Adrenal gland (tissue), 5 donors: Measurements from ENCODE around the gene ZNF717.

Experiments used
- POLR2A ChIP-seq, 2 donors: fragments of 450-650 bp; IDR thresholded peaks; one replicate each; pipeline ENCODE4 v1.6.1; 2017; ENCODE audit warnings: antibody characterized with exemption in 2 of 2, mild to moderate bottlenecking in 2 of 2, moderate library complexity in 1 of 2
- TF ChIP-seq, protein P1 (sequence below), 6 experiments: fragments of 450-650 bp in 4 of 6; fragments of 200-600 bp in 2 of 6; sonication (generic) in 1 of 6; IDR thresholded peaks; 1 replicate in 5 of 6; 2 replicates in 1 of 6; pipeline versions ENCODE4 v1.5.1 to v1.8.0; 2016 to 2021; ENCODE audit warnings: antibody characterized with exemption in 6 of 6, mild to moderate bottlenecking in 2 of 6, moderate library complexity in 1 of 6
- donor health status: DM: no; HTN: no; CAD: no.

- no peak for TF ChIP-seq POLR2A (IDR thresholded peaks at IDR 0.05)
- TF ChIP-seq, protein P1, sequence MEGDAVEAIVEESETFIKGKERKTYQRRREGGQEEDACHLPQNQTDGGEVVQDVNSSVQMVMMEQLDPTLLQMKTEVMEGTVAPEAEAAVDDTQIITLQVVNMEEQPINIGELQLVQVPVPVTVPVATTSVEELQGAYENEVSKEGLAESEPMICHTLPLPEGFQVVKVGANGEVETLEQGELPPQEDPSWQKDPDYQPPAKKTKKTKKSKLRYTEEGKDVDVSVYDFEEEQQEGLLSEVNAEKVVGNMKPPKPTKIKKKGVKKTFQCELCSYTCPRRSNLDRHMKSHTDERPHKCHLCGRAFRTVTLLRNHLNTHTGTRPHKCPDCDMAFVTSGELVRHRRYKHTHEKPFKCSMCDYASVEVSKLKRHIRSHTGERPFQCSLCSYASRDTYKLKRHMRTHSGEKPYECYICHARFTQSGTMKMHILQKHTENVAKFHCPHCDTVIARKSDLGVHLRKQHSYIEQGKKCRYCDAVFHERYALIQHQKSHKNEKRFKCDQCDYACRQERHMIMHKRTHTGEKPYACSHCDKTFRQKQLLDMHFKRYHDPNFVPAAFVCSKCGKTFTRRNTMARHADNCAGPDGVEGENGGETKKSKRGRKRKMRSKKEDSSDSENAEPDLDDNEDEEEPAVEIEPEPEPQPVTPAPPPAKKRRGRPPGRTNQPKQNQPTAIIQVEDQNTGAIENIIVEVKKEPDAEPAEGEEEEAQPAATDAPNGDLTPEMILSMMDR (IDR thresholded peaks at IDR 0.05), result no peak
Observed at GRCh38 chr3:75727985-75728384, 57.4 kb downstream of the ZNF717 start.
